Hepatocyte (in vitro differentiated cells): ENCODE measurements around the gene DGCR8.

Source experiments
- EZH2 ChIP-seq: fragments of 200-600 bp; sonication (generic); IDR thresholded peaks from 2 replicates; pipeline ENCODE4 v1.6.1; 2016; ENCODE audit warnings: antibody characterized with exemption, mild to moderate bottlenecking, borderline replicate concordance
- EZH2phosphoT487 ChIP-seq: fragments of 200-600 bp; sonication (generic); IDR thresholded peaks from one replicate; pipeline ENCODE4 v1.6.1; 2018; ENCODE audit warnings: antibody characterized with exemption, mild to moderate bottlenecking, low read depth, moderate library complexity; ENCODE audit not compliant: unreplicated experiment, severe bottlenecking
- TF ChIP-seq, protein P1 (sequence below): fragments of 200-600 bp; sonication (generic); IDR thresholded peaks from 2 replicates; pipeline ENCODE4 v1.5.1; 2016; ENCODE audit warnings: antibody characterized with exemption, mild to moderate bottlenecking; ENCODE audit not compliant: poor library complexity

DNA sequence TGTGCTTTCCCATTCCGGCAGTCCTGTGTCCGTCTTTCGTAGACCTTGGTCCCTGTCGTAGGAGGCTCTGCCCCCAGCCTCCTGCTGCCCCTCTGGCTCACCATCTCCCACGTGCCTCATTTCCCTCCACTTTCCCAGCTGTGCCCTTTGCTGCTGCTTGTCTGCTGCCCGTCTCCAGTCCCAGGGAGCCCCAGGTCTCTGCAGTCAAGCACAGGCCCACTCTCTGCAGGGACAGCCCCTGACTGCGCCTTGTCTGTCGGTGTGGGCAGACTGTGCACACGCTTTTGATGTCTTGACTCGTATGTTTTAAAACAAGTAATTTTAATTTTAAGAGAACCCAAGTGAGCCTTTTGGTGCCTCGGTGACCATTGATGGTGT, 12.4 kb downstream of the DGCR8 start:
- no peak for TF ChIP-seq EZH2phosphoT487
- TF ChIP-seq, protein P1, sequence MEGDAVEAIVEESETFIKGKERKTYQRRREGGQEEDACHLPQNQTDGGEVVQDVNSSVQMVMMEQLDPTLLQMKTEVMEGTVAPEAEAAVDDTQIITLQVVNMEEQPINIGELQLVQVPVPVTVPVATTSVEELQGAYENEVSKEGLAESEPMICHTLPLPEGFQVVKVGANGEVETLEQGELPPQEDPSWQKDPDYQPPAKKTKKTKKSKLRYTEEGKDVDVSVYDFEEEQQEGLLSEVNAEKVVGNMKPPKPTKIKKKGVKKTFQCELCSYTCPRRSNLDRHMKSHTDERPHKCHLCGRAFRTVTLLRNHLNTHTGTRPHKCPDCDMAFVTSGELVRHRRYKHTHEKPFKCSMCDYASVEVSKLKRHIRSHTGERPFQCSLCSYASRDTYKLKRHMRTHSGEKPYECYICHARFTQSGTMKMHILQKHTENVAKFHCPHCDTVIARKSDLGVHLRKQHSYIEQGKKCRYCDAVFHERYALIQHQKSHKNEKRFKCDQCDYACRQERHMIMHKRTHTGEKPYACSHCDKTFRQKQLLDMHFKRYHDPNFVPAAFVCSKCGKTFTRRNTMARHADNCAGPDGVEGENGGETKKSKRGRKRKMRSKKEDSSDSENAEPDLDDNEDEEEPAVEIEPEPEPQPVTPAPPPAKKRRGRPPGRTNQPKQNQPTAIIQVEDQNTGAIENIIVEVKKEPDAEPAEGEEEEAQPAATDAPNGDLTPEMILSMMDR = no peak
- TF ChIP-seq EZH2 = no peak
